SU-DHL-6 (cell line): ENCODE data around the gene ACTN1.

Experiments used
- CTCF ChIP-seq: fragments of 200-600 bp; sonication (generic); IDR thresholded peaks from one replicate; pipeline ENCODE4 v1.5.1; 2017; ENCODE audit warnings: antibody characterized with exemption, mild to moderate bottlenecking, low read length, moderate library complexity; ENCODE audit not compliant: insufficient read depth, poor library complexity, severe bottlenecking
- EZH2phosphoT487 ChIP-seq: fragments of 200-600 bp; sonication (generic), shearing (Covaris generic); conservative IDR thresholded peaks from 2 replicates; pipeline ENCODE4 v1.6.1; 2018; ENCODE audit warnings: mild to moderate bottlenecking, antibody characterized with exemption, low read length, moderate library complexity, mixed read lengths

GRCh38 chr14:68977180-68977717 is 1.9 kb downstream of the ACTN1 start:
- TF ChIP-seq CTCF (no peak), EZH2phosphoT487 (no peak)
